GM18505 (cell line): ENCODE data around the gene ADAMTS2.

Experiments used
- ATAC-seq: cut with Tn5 transposase; IDR thresholded peaks from one replicate; pipeline ENCODE4 v1.9.1; 2021; ENCODE audit not compliant: unreplicated experiment
- POLR2A ChIP-seq: IDR thresholded peaks from 4 replicates; pipeline ENCODE4 v1.6.1; 2011; ENCODE audit warnings: borderline replicate concordance; ENCODE audit not compliant: insufficient read depth, insufficient read length; ENCODE audit errors: extremely low read depth

Gene ADAMTS2

GRCh38 chr5:179343719-179344430 lies 1.4 kb downstream of the ADAMTS2 start:
- TF ChIP-seq POLR2A, result no peak
- ATAC-seq, result no peak

- ATAC-seq, result no peak
- TF ChIP-seq POLR2A, result no peak
Measured at GRCh38 chr5:179343021-179343718, 2.1 kb downstream of the ADAMTS2 start.

GRCh38 chr5:179342577-179342976 lies 2.7 kb downstream of the ADAMTS2 start:
- TF ChIP-seq POLR2A, result no peak
- ATAC-seq, result no peak

- no peak for TF ChIP-seq POLR2A
- ATAC-seq, result no peak
Measured at GRCh38 chr5:179340465-179340864, 4.8 kb downstream of the ADAMTS2 start.

- ATAC-seq, result no peak
- no peak for TF ChIP-seq POLR2A
Measured at GRCh38 chr5:179339996-179340395, 5.3 kb downstream of the ADAMTS2 start.

- TF ChIP-seq POLR2A, result no peak
- ATAC-seq, result no peak
Measured at GRCh38 chr5:179339081-179339480, 6.2 kb downstream of the ADAMTS2 start.

GRCh38 chr5:179337796-179338676 lies 7.2 kb downstream of the ADAMTS2 start:
- TF ChIP-seq POLR2A, result no peak
- no peak for ATAC-seq

- TF ChIP-seq POLR2A, result no peak
- ATAC-seq, result no peak
Measured at GRCh38 chr5:179336871-179337795, 8.1 kb downstream of the ADAMTS2 start.

GRCh38 chr5:179336126-179336870 lies 9.0 kb downstream of the ADAMTS2 start:
- ATAC-seq, result no peak

GRCh38 chr5:179333796-179334761 lies 11.2 kb downstream of the ADAMTS2 start:
- ATAC-seq, result no peak
- TF ChIP-seq POLR2A, result no peak

More at GRCh38 chr5:179336126-179336870, 9.0 kb downstream of the ADAMTS2 start:
- TF ChIP-seq POLR2A, result no peak

- TF ChIP-seq POLR2A, result no peak
- ATAC-seq, result no peak
Measured at GRCh38 chr5:179332741-179333290, 12.4 kb downstream of the ADAMTS2 start.
